Kidney (tissue), 14 donors: ENCODE results near the gene AAK1. TPM values are rescaled to one million over a fixed set of nuclear protein-coding genes. Genes with fewer than 3 reads are reported as not detected.
A peak's percentile ranks its signal among the peaks of the same experiment; 100 is the strongest.

ENCODE experiments used
- DNase-seq, 5 donors: peaks; one replicate each; pipeline ENCODE4 v3.0.0-alpha.2; 2013 to 2020
- FAIRE-seq: peaks from 2 replicates; lab custom pipeline; 2012; peaks lifted over from hg19 to GRCh38; lab: Jason Lieb, UNC
- H3K27ac ChIP-seq, 2 donors: one replicate each; pipeline ENCODE4 v1.7.0; 2013; ENCODE audit warnings: low read depth in 2 of 2, low read length in 2 of 2, inconsistent platforms in 1 of 2
- H3K27me3 ChIP-seq: one replicate; pipeline ENCODE4 v1.7.1; 2013; ENCODE audit warnings: low read length, inconsistent platforms; ENCODE audit not compliant: control insufficient read depth, insufficient read depth
- H3K36me3 ChIP-seq, 3 donors: one replicate each; pipeline versions ENCODE4 v1.7.0 to v1.7.1; 2013; ENCODE audit warnings: low read length in 3 of 3, control low read depth in 1 of 3, inconsistent platforms in 1 of 3; ENCODE audit not compliant: insufficient read depth in 3 of 3, control insufficient read depth in 2 of 3
- H3K4me1 ChIP-seq, 3 donors: one replicate each; pipeline versions ENCODE4 v1.7.0 to v1.7.1; 2013; ENCODE audit warnings: low read length in 3 of 3, inconsistent platforms in 1 of 3, low read depth in 1 of 3; ENCODE audit not compliant: control insufficient read depth in 2 of 3, insufficient read depth in 2 of 3
- H3K4me3 ChIP-seq, 3 donors: one replicate each; pipeline versions ENCODE4 v1.7.0 to v1.8.1; 2013; ENCODE audit warnings: low read length in 3 of 3, control low read depth in 1 of 3, inconsistent platforms in 1 of 3
- H3K9ac ChIP-seq, 3 donors: one replicate each; pipeline versions ENCODE4 v1.7.0 to v1.7.1; 2013; ENCODE audit warnings: low read length in 3 of 3, control low read depth in 1 of 3, inconsistent platforms in 1 of 3
- H3K9me3 ChIP-seq, 3 donors: one replicate each; pipeline versions ENCODE4 v1.7.0 to v1.7.1; 2013; ENCODE audit warnings: low read length in 3 of 3, control low read depth in 1 of 3, inconsistent platforms in 1 of 3; ENCODE audit not compliant: control insufficient read depth in 2 of 3, insufficient read depth in 1 of 3
- intact Hi-C: fragments of 100-400 bp; cut with DNase I; formaldehyde crosslinking; loops from one replicate; pipeline ENCODE4 v1.11.1; 2022
- polyA plus RNA-seq: library from polyadenylated mRNA; stranded (reverse); fragments of 350-450 nt; fragmentation: Illumina TruSeq; extraction: RNeasy Lipid Tissue Mini Kit (QIAGEN cat#74804); gene quantifications from one replicate; pipeline ENCODE4 v1.2.3, GENCODE V29; 2014; ENCODE audit warnings: low read depth, low replicate concordance; ENCODE audit not compliant: insufficient read depth
- total RNA-seq: library from RNA; stranded (reverse); fragmentation: NEBNext Ultra II Directional; extraction: Animal tissue kit (Norgen Biotek cat#: 25700); gene quantifications from one replicate; pipeline ENCODE4 v1.2.1, GENCODE V29; 2021
- TF ChIP-seq, protein P1 (sequence below): IDR thresholded peaks from 3 replicates; pipeline ENCODE4 v1.5.1; 2012; ENCODE audit warnings: mild to moderate bottlenecking, moderate library complexity, borderline replicate concordance; ENCODE audit not compliant: insufficient read depth; ENCODE audit errors: extremely low read depth
- donor health status: control.
- donor health status: control.
- donor health status: control.
- donor health status: control.
- donor health status: control.
- donor health status: DM: yes; HTN: yes; CAD: no.
- donor health status: Normal renal cell carcinoma (clear cell type).

AAK1 gene
- total and polyA plus RNA-seq, 2 donors from 2014 or later = 25.8 to 93.7 TPM

DNA sequence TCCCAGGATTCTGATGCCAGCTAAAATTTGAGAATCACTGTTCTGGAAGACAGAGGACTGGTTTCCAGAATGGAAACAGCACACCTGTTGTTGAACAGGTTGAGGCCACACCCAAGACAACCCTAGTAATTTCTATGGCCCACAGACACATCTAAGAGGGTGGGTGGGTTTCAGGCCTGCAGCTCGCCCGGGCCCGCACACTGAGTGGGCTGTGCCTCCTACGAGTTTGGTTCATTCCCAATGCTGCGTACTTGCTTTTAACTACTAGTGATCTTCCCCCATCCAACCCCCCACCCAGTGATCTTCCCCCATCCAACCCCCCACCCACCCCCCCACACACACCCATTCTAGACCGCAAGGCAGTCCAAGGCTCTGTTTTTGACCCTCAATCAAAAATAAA, 205.0 kb downstream of the AAK1 start:
- intact Hi-C loops = no loop called here

DNA sequence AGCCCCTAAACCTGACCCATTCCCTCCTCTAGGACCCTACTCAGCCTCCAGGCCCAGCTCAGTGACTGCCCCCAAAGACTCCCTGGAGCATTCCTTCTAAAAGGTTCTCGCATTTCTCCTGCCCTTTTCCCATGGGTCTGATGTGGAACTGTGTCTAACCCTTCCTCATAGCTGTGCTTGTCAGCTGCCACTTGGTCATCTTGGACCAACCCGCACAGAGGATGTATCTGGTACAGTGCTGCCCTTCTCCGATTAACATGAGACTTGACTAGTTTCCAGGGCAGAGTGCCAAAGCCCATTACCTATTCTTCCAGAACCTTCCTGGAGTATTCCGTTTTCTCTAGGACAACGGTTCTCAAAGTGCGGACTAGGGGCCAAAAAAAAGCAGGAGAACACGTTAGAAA, 205.8 kb downstream of the AAK1 start:
- TF ChIP-seq, protein P1, sequence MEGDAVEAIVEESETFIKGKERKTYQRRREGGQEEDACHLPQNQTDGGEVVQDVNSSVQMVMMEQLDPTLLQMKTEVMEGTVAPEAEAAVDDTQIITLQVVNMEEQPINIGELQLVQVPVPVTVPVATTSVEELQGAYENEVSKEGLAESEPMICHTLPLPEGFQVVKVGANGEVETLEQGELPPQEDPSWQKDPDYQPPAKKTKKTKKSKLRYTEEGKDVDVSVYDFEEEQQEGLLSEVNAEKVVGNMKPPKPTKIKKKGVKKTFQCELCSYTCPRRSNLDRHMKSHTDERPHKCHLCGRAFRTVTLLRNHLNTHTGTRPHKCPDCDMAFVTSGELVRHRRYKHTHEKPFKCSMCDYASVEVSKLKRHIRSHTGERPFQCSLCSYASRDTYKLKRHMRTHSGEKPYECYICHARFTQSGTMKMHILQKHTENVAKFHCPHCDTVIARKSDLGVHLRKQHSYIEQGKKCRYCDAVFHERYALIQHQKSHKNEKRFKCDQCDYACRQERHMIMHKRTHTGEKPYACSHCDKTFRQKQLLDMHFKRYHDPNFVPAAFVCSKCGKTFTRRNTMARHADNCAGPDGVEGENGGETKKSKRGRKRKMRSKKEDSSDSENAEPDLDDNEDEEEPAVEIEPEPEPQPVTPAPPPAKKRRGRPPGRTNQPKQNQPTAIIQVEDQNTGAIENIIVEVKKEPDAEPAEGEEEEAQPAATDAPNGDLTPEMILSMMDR = no peak
- H3K36me3 ChIP-seq = no peaks in the 10 kb centered on the region
- no peaks in the 10 kb centered on the region for H3K9me3 ChIP-seq
- peak overlapping the region; percentile 80 to 93 (median 92) for H3K4me3 ChIP-seq
- DNase-seq (no peak), FAIRE-seq (no peak)
- intact Hi-C loops = no loop called here
- peak overlapping the region; percentile 95 to 99 for H3K27ac ChIP-seq
- peaks cover 0 to 20% (median 7%) of the 10 kb centered on the region in 3 donors for H3K4me1 ChIP-seq
- peak overlapping the region; percentile 5 to 97 (median 94) for H3K9ac ChIP-seq
- H3K27me3 ChIP-seq = no peaks in the 10 kb centered on the region

More for the DNA sequence above, 205.0 kb downstream of the AAK1 start:
- DNase-seq = no peak
- TF ChIP-seq, protein P1 = no peak
- Histone ChIP-seq H3K27ac (peak overlapping the region in 1 of 2 donors; percentile 99), H3K9me3 (no peaks in the 10 kb centered on the region), H3K9ac (no peak overlapping the region), H3K4me3 (no peak overlapping the region), H3K36me3 (no peaks in the 10 kb centered on the region), H3K27me3 (no peaks in the 10 kb centered on the region), H3K4me1 (peaks cover 0 to 20% (median 7%) of the 10 kb centered on the region in 3 donors)
- no peak for FAIRE-seq

DNA sequence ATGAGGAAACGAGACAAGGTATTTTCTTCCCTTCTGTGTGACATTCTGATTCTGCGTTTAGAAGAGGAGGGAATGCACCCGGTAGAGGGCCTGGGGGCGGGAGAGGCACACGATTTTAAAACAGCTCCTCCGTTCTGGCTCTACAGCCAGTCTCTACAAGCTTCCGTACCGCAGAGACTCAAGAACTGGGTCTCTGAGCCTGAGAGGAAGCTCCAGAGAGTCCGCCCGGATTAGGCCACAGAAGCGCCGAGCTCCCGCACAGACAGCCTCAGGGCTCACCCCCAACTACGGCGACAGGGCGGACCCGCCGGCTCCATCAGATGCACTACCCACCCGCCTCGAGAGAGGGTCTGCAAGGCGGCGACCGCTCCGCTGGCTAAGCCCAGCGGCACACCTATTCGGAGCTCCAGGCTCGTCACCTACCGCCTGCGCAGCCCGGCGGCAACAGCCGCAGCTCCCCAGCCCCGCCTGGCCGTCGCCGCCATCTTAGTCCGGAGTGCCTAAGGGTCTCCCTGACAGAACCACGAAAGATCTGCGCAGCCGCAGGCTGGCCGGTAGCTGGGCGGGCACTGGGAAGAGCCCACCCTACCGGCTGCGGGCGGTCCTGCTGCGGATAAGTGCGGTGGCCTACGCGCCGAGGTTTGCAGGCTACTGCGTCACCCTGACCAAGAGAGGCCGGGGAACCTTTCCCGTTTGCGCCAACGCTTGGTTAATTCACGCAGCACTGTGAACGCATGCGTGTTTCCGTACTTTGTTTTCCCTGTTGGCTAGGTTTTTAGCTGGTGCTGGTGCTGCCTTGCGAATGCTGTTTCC, 206.4 kb downstream of the AAK1 start, which contains the start of gene NFU1:
Gene NFU1, minus strand, starts transcription at position 498 of the 813 bp plus-strand sequence. Its CDS starts 13 bp downstream, at position 485.
- H3K4me1 ChIP-seq = peaks cover 0 to 20% (median 7%) of the 10 kb centered on the region in 3 donors
- TF ChIP-seq, protein P1 = peak; percentile 38
- H3K9me3 ChIP-seq = no peaks in the 10 kb centered on the region
- FAIRE-seq = no peak
- intact Hi-C loops = no loop called here
- no peaks in the 10 kb centered on the region for H3K27me3 ChIP-seq
- H3K9ac ChIP-seq = peak within 1 kb of the TSS; percentile 82 to 97 (median 94)
- peak; percentile 96 to 98 (median 98) for DNase-seq
- H3K36me3 ChIP-seq = no peaks in the 10 kb centered on the region
- H3K4me3 ChIP-seq = peak within 1 kb of the TSS; percentile 80 to 93 (median 92)
- H3K27ac ChIP-seq = peak within 1 kb of the TSS; percentile 95 to 99
